OCI-LY7 (cell line): ENCODE data around the gene FGGY.

Source experiments
- EZH2phosphoT487 ChIP-seq: fragments of 200-600 bp; sonication (generic); IDR thresholded peaks from 2 replicates; pipeline ENCODE4 v1.6.1; 2018; ENCODE audit warnings: low read depth, borderline replicate concordance, mild to moderate bottlenecking, mixed run types, antibody characterized with exemption, low read length, moderate library complexity, mixed read lengths
- TF ChIP-seq, protein P1 (sequence below): fragments of 200-600 bp; sonication (generic); conservative IDR thresholded peaks from 2 replicates; pipeline ENCODE4 v1.5.1; 2014; ENCODE audit warnings: mild to moderate bottlenecking, antibody characterized with exemption, low read length, moderate library complexity, mixed read lengths

DNA sequence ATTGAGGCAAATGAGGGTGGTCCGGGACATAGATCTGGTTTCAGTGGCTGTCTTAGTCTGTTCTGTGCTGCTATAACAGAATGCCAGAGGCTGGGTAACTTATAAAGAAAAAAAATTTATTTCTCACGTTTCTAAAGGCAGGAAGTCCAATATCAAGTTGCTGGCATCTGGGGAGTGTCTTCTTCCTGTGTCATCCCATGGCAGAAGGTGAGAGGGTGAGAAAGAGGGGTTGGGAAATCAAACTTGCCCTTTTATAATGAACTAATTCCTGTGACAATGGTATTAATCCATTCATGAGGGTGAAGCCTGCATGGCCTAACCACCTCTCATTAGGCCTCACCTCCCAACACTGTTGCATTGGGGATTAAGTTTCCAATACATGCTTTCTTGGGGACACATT is 3.7 kb upstream of the FGGY start:
- TF ChIP-seq, protein P1, sequence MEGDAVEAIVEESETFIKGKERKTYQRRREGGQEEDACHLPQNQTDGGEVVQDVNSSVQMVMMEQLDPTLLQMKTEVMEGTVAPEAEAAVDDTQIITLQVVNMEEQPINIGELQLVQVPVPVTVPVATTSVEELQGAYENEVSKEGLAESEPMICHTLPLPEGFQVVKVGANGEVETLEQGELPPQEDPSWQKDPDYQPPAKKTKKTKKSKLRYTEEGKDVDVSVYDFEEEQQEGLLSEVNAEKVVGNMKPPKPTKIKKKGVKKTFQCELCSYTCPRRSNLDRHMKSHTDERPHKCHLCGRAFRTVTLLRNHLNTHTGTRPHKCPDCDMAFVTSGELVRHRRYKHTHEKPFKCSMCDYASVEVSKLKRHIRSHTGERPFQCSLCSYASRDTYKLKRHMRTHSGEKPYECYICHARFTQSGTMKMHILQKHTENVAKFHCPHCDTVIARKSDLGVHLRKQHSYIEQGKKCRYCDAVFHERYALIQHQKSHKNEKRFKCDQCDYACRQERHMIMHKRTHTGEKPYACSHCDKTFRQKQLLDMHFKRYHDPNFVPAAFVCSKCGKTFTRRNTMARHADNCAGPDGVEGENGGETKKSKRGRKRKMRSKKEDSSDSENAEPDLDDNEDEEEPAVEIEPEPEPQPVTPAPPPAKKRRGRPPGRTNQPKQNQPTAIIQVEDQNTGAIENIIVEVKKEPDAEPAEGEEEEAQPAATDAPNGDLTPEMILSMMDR = no peak
- TF ChIP-seq EZH2phosphoT487 = no peak
